ENCODE measurements around the gene PCCA.

DNA sequence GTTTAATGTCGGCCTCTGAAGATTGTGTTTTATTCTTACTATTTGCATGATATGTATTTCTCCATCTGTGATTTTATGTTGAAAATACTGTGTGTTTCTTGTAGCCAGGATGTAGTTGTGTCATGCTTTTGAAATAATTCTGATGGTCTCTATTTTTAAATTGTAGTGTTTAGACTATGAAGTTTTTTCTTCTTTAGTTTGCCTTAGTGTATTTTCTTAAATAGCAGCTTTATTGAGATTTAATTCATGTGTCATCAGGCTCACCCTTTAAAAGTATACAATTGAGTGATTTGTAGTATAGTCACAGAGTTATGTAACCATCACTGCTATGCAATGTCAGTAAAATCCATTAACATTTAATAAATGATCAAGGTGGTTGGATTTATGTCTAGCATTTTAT lies 74.5 kb downstream of the PCCA start:
- TF ChIP-seq, protein P1, sequence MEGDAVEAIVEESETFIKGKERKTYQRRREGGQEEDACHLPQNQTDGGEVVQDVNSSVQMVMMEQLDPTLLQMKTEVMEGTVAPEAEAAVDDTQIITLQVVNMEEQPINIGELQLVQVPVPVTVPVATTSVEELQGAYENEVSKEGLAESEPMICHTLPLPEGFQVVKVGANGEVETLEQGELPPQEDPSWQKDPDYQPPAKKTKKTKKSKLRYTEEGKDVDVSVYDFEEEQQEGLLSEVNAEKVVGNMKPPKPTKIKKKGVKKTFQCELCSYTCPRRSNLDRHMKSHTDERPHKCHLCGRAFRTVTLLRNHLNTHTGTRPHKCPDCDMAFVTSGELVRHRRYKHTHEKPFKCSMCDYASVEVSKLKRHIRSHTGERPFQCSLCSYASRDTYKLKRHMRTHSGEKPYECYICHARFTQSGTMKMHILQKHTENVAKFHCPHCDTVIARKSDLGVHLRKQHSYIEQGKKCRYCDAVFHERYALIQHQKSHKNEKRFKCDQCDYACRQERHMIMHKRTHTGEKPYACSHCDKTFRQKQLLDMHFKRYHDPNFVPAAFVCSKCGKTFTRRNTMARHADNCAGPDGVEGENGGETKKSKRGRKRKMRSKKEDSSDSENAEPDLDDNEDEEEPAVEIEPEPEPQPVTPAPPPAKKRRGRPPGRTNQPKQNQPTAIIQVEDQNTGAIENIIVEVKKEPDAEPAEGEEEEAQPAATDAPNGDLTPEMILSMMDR (IDR thresholded peaks at IDR 0.05), result no peak
- TF ChIP-seq EP300 (IDR thresholded peaks at IDR 0.05) (no peak), POLR2A (IDR thresholded peaks at IDR 0.05; ENCODE audit: low read depth) (no peak)

Data from esophagus muscularis mucosa (tissue), 4 donors.